GM21528 (cell line): ENCODE measurements around the gene IQGAP3.

Source experiments
- ATAC-seq: cut with Tn5 transposase; IDR thresholded peaks from one replicate; pipeline ENCODE4 v1.9.1; 2021; ENCODE audit warnings: mild to moderate bottlenecking, moderate library complexity; ENCODE audit not compliant: unreplicated experiment, low FRiP score

The IQGAP3 gene

GRCh38 chr1:156523801-156524480, 48.4 kb downstream of the IQGAP3 start:
- no peak for ATAC-seq

- no peak for ATAC-seq
Observed at GRCh38 chr1:156522443-156522970, 49.9 kb downstream of the IQGAP3 start.

GRCh38 chr1:156517748-156518147, 54.6 kb downstream of the IQGAP3 start:
- ATAC-seq: no peak

GRCh38 chr1:156516821-156517220, 55.5 kb downstream of the IQGAP3 start:
- ATAC-seq: no peak

- no peak for ATAC-seq
Observed at GRCh38 chr1:156515956-156516355, 56.4 kb downstream of the IQGAP3 start.

GRCh38 chr1:156513185-156513584, 59.2 kb downstream of the IQGAP3 start:
- no peak for ATAC-seq

GRCh38 chr1:156511644-156512043, 60.7 kb downstream of the IQGAP3 start:
- no peak for ATAC-seq

GRCh38 chr1:156510709-156511108, 61.7 kb downstream of the IQGAP3 start:
- no peak for ATAC-seq

- ATAC-seq: no peak
Observed at GRCh38 chr1:156509424-156510034, 62.8 kb downstream of the IQGAP3 start.

- no peak for ATAC-seq
Observed at GRCh38 chr1:156508955-156509234, 63.5 kb downstream of the IQGAP3 start.

GRCh38 chr1:156508205-156508954, 64.0 kb downstream of the IQGAP3 start:
- no peak for ATAC-seq

GRCh38 chr1:156506450-156506849, 65.9 kb downstream of the IQGAP3 start:
- no peak for ATAC-seq

GRCh38 chr1:156505679-156506298, 66.6 kb downstream of the IQGAP3 start:
- ATAC-seq: no peak

- ATAC-seq: peak; percentile 36
Observed at GRCh38 chr1:156504821-156505678, 67.3 kb downstream of the IQGAP3 start.

GRCh38 chr1:156504438-156504813, 67.9 kb downstream of the IQGAP3 start:
- no peak for ATAC-seq

- ATAC-seq: no peak
Observed at GRCh38 chr1:156503698-156504437, 68.5 kb downstream of the IQGAP3 start.

GRCh38 chr1:156502894-156503697, 69.3 kb downstream of the IQGAP3 start:
- ATAC-seq: no peak

- ATAC-seq: no peak
Observed at GRCh38 chr1:156502391-156502893, 69.9 kb downstream of the IQGAP3 start.
